Activated CD4-positive, alpha-beta memory T cell treated with anti-CD3 and anti-CD28 coated beads, Interleukin-2, amount 10 ng/mL, durations not matched to agents 7 days and 5 days (primary cell): ENCODE data around the gene ST6GALNAC1. TPM values are rescaled to one million over a fixed set of nuclear protein-coding genes. Genes with fewer than 3 reads are reported as not detected.

Experiments used
- CTCF ChIA-PET: fragments of 350-600 bp; sonication (Branson Sonifier 250); formaldehyde crosslinking; loops from one replicate; lab custom pipeline; 2021; ENCODE audit warnings: antibody characterized with exemption, inconsistent platforms; lab: Charles Lee
- POLR2A ChIA-PET: fragments of 350-600 bp; sonication (Branson Sonifier 250); formaldehyde crosslinking; loops from one replicate; lab custom pipeline; 2021; ENCODE audit warnings: antibody characterized with exemption; lab: Charles Lee
- DNase-seq: peaks from one replicate; pipeline ENCODE4 v3.0.0-alpha.2; 2020
- H3K27ac Mint-ChIP-seq: one replicate; pipeline ENCODE4 v1.8.0; 2021; ENCODE audit warnings: mild to moderate bottlenecking, mixed read lengths
- H3K27me3 Mint-ChIP-seq: one replicate; pipeline ENCODE4 v1.8.0; 2021; ENCODE audit warnings: mixed read lengths
- H3K36me3 Mint-ChIP-seq: one replicate; pipeline ENCODE4 v1.8.0; 2021; ENCODE audit warnings: low read depth, mixed read lengths
- H3K4me1 Mint-ChIP-seq: one replicate; pipeline ENCODE4 v1.8.0; 2021; ENCODE audit warnings: mixed read lengths
- H3K4me3 Mint-ChIP-seq: one replicate; pipeline ENCODE4 v1.8.0; 2021; ENCODE audit warnings: mild to moderate bottlenecking, mixed read lengths
- H3K9me3 Mint-ChIP-seq: one replicate; pipeline ENCODE4 v1.8.0; 2021; ENCODE audit warnings: mixed read lengths
- total RNA-seq, 2 experiments: library from RNA; stranded (reverse); gene quantifications; one replicate each; pipeline ENCODE4 v1.2.3, GENCODE V29; 2021

Gene ST6GALNAC1
- total RNA-seq, 2 experiments from 2014 or later, result 3.1 to 4.0 TPM

- Mint-ChIP-seq H3K9me3 (no peaks in the 10 kb centered on the region), H3K27me3 (peaks cover 3% of the 10 kb centered on the region), H3K27ac (peak overlapping the region; percentile 87), H3K4me1 (peaks cover 31% of the 10 kb centered on the region), H3K4me3 (peak overlapping the region; percentile 89), H3K36me3 (no peaks in the 10 kb centered on the region)
- CTCF ChIA-PET, result no interaction called here
- POLR2A ChIA-PET, result interaction anchor here (1.2 to 3.3 kb wide), 5 partner anchors 11 to 221 kb away, joined by 3 to 32 read pairs (median 7); no protein-coding TSS in a partner anchor
- DNase-seq, result no peak
These were observed 29.3 kb upstream of the ST6GALNAC1 start for GRCh38 chr17:76672892-76673291.

- Mint-ChIP-seq H3K27ac (peak overlapping the region; percentile 87), H3K4me3 (peak overlapping the region; percentile 89), H3K4me1 (peaks cover 31% of the 10 kb centered on the region), H3K27me3 (peaks cover 7% of the 10 kb centered on the region), H3K9me3 (no peaks in the 10 kb centered on the region), H3K36me3 (no peaks in the 10 kb centered on the region)
- ChIA-PET POLR2A (interaction anchor here (0.9 to 3.3 kb wide), 21 partner anchors 9 to 220 kb away, joined by 3 to 32 read pairs (median 4); partner anchors contain the start of genes SRSF2 and ST6GALNAC1), CTCF (interaction anchor here (0.9 to 2.0 kb wide), 8 partner anchors 9 to 213 kb away, joined by 3 to 27 read pairs (median 6); partner anchors contain the start of gene ST6GALNAC1)
- no peak for DNase-seq
These were observed 28.8 kb upstream of the ST6GALNAC1 start for GRCh38 chr17:76672270-76672851.

- peak overlapping the region; percentile 87 for H3K27ac Mint-ChIP-seq
- peaks cover 31% of the 10 kb centered on the region for H3K4me1 Mint-ChIP-seq
- DNase-seq, result no peak
- peaks cover 9% of the 10 kb centered on the region for H3K27me3 Mint-ChIP-seq
- peak overlapping the region; percentile 89 for H3K4me3 Mint-ChIP-seq
- POLR2A ChIA-PET, result interaction anchor here (0.9 to 3.3 kb wide), 23 partner anchors 10 to 468 kb away, joined by 3 to 32 read pairs (median 4); partner anchors contain the start of genes SRSF2 and ST6GALNAC1
- CTCF ChIA-PET, result interaction anchor here (0.8 to 2.0 kb wide), 10 partner anchors 9 to 213 kb away, joined by 3 to 27 read pairs (median 5); partner anchors contain the start of gene ST6GALNAC1
- H3K36me3 Mint-ChIP-seq, result no peaks in the 10 kb centered on the region
- no peaks in the 10 kb centered on the region for H3K9me3 Mint-ChIP-seq
These were observed 28.3 kb upstream of the ST6GALNAC1 start for GRCh38 chr17:76671912-76672262.

- peak overlapping the region; percentile 89 for H3K4me3 Mint-ChIP-seq
- ChIA-PET POLR2A (interaction anchor here (0.9 to 3.3 kb wide), 22 partner anchors 9 to 468 kb away, joined by 3 to 32 read pairs (median 4); partner anchors contain the start of genes SRSF2 and ST6GALNAC1), CTCF (interaction anchor here (0.8 to 2.0 kb wide), 12 partner anchors 10 to 212 kb away, joined by 3 to 27 read pairs (median 4); partner anchors contain the start of gene ST6GALNAC1)
- no peaks in the 10 kb centered on the region for H3K36me3 Mint-ChIP-seq
- peak; percentile 100 for DNase-seq
- no peaks in the 10 kb centered on the region for H3K9me3 Mint-ChIP-seq
- peaks cover 31% of the 10 kb centered on the region for H3K4me1 Mint-ChIP-seq
- peaks cover 12% of the 10 kb centered on the region for H3K27me3 Mint-ChIP-seq
- peak overlapping the region; percentile 87 for H3K27ac Mint-ChIP-seq
These were observed 27.8 kb upstream of the ST6GALNAC1 start for GRCh38 chr17:76671123-76671911.

- H3K27me3 Mint-ChIP-seq, result peaks cover 13% of the 10 kb centered on the region
- POLR2A ChIA-PET, result interaction anchor here (1.0 to 3.3 kb wide), 14 partner anchors 9 to 469 kb away, joined by 3 to 32 read pairs (median 5); partner anchors contain the start of gene ST6GALNAC1
- peaks cover 31% of the 10 kb centered on the region for H3K4me1 Mint-ChIP-seq
These were observed 27.2 kb upstream of the ST6GALNAC1 start for GRCh38 chr17:76670718-76671122.

GRCh38 chr17:76670020-76670717, 26.6 kb upstream of the ST6GALNAC1 start:
- peaks cover 31% of the 10 kb centered on the region for H3K4me1 Mint-ChIP-seq
- no peak for DNase-seq
- H3K27ac Mint-ChIP-seq, result peak overlapping the region; percentile 87
- H3K27me3 Mint-ChIP-seq, result peaks cover 15% of the 10 kb centered on the region
- peak overlapping the region; percentile 89 for H3K4me3 Mint-ChIP-seq
- CTCF ChIA-PET, result interaction anchor here (0.6 to 1.6 kb wide), 3 partner anchors 24 to 398 kb away, joined by 3 to 5 read pairs (median 4); no protein-coding TSS in a partner anchor
- H3K9me3 Mint-ChIP-seq, result no peaks in the 10 kb centered on the region
- POLR2A ChIA-PET, result interaction anchor here (1.2 to 1.9 kb wide), 2 partner anchors 11 to 57 kb away, joined by 3 to 12 read pairs; no protein-coding TSS in a partner anchor
- H3K36me3 Mint-ChIP-seq, result no peaks in the 10 kb centered on the region

More at GRCh38 chr17:76670718-76671122, 27.2 kb upstream of the ST6GALNAC1 start:
- Mint-ChIP-seq H3K4me3 (peak overlapping the region; percentile 89), H3K27ac (peak overlapping the region; percentile 87), H3K9me3 (no peaks in the 10 kb centered on the region), H3K36me3 (no peaks in the 10 kb centered on the region)
- DNase-seq, result no peak
- CTCF ChIA-PET, result interaction anchor here (0.9 to 2.0 kb wide), 9 partner anchors 9 to 113 kb away, joined by 3 to 27 read pairs (median 5); partner anchors contain the start of gene ST6GALNAC1

GRCh38 chr17:76667786-76668453, 24.4 kb upstream of the ST6GALNAC1 start:
- Mint-ChIP-seq H3K36me3 (no peaks in the 10 kb centered on the region), H3K4me3 (no peak overlapping the region), H3K27ac (no peak overlapping the region), H3K27me3 (peaks cover 26% of the 10 kb centered on the region), H3K4me1 (peaks cover 28% of the 10 kb centered on the region), H3K9me3 (no peaks in the 10 kb centered on the region)
- no peak for DNase-seq
- POLR2A ChIA-PET, result no interaction called here
- CTCF ChIA-PET, result interaction anchor here (1.2 to 1.9 kb wide), 2 partner anchors 14 to 26 kb away, joined by 3 to 7 read pairs; no protein-coding TSS in a partner anchor

GRCh38 chr17:76667491-76667755, 23.9 kb upstream of the ST6GALNAC1 start:
- H3K36me3 Mint-ChIP-seq, result no peaks in the 10 kb centered on the region
- no peak overlapping the region for H3K4me3 Mint-ChIP-seq
- no peak for DNase-seq
- peaks cover 26% of the 10 kb centered on the region for H3K27me3 Mint-ChIP-seq
- H3K9me3 Mint-ChIP-seq, result no peaks in the 10 kb centered on the region
- peaks cover 23% of the 10 kb centered on the region for H3K4me1 Mint-ChIP-seq
- no peak overlapping the region for H3K27ac Mint-ChIP-seq
- POLR2A ChIA-PET, result no interaction called here
- CTCF ChIA-PET, result interaction anchor here (1.9 kb wide), 1 partner anchor 14 kb away, joined by 7 read pairs; no protein-coding TSS in a partner anchor

- Mint-ChIP-seq H3K4me1 (peaks cover 32% of the 10 kb centered on the region), H3K4me3 (peak overlapping the region; percentile 17), H3K9me3 (no peaks in the 10 kb centered on the region), H3K27me3 (peaks cover 14% of the 10 kb centered on the region), H3K27ac (peak overlapping the region; percentile 86), H3K36me3 (peaks cover 9% of the 10 kb centered on the region)
- CTCF ChIA-PET, result interaction anchor here (2.3 to 3.8 kb wide), 3 partner anchors 11 to 36 kb away, joined by 7 to 22 read pairs (median 13); no protein-coding TSS in a partner anchor
- POLR2A ChIA-PET, result interaction anchor here (0.6 to 4.9 kb wide), 3 partner anchors 12 to 568 kb away, joined by 3 to 32 read pairs (median 3); no protein-coding TSS in a partner anchor
- no peak for DNase-seq
These were observed 17.1 kb upstream of the ST6GALNAC1 start for GRCh38 chr17:76660656-76661042.

GRCh38 chr17:76659928-76660655, 16.5 kb upstream of the ST6GALNAC1 start:
- Mint-ChIP-seq H3K9me3 (no peaks in the 10 kb centered on the region), H3K27ac (peak overlapping the region; percentile 86), H3K4me1 (peaks cover 32% of the 10 kb centered on the region), H3K4me3 (peak overlapping the region; percentile 38), H3K27me3 (peaks cover 11% of the 10 kb centered on the region), H3K36me3 (peaks cover 9% of the 10 kb centered on the region)
- POLR2A ChIA-PET, result interaction anchor here (0.6 to 4.9 kb wide), 4 partner anchors 12 to 568 kb away, joined by 3 to 32 read pairs (median 3); no protein-coding TSS in a partner anchor
- CTCF ChIA-PET, result interaction anchor here (3.2 to 3.8 kb wide), 2 partner anchors 12 to 36 kb away, joined by 13 to 22 read pairs; no protein-coding TSS in a partner anchor
- peak; percentile 48 for DNase-seq

DNA sequence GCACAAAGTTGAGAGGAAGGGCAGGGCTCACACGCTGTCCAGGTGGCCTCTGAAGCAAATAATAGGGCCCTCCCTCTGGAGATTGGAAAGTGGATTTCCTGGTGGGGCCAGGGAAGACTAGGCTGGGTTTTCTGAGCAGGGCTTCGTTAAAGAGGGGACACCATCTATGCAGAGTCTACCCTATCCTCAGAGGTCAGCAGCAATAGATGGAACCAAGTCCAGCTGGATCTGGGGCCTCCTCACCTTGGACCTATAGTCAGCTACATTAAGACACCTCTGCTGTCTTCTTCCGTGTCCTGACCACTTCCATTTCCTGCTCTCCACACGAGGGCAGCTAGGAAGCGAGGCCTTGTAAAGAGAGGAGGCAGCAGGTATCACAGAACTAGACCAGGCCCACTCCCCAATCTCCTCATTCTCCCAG, 14.7 kb upstream of the ST6GALNAC1 start:
- peak overlapping the region; percentile 61 for H3K27ac Mint-ChIP-seq

More for the DNA sequence above, 14.7 kb upstream of the ST6GALNAC1 start:
- no peak overlapping the region for H3K4me3 Mint-ChIP-seq
- peaks cover 9% of the 10 kb centered on the region for H3K36me3 Mint-ChIP-seq
- CTCF ChIA-PET, result interaction anchor here (1.8 kb wide), 1 partner anchor 23 kb away, joined by 5 read pairs; no protein-coding TSS in a partner anchor
- peak; percentile 26 for DNase-seq
- POLR2A ChIA-PET, result interaction anchor here (1.0 to 3.4 kb wide), 2 partner anchors 14 to 80 kb away, joined by 4 to 13 read pairs; partner anchors contain the start of gene MFSD11
- no peaks in the 10 kb centered on the region for H3K9me3 Mint-ChIP-seq
- H3K4me1 Mint-ChIP-seq, result peaks cover 32% of the 10 kb centered on the region
- H3K27me3 Mint-ChIP-seq, result peaks cover 2% of the 10 kb centered on the region
